NCI-H748 treated with DMSO at 0.1 percent for 48 hours (cell line): ENCODE data around the gene LEAP2.

Experiments used
- DNase-seq: peaks from one replicate; lab custom pipeline; 2025; lab: John Stamatoyannopoulos, UW

Gene LEAP2

DNA sequence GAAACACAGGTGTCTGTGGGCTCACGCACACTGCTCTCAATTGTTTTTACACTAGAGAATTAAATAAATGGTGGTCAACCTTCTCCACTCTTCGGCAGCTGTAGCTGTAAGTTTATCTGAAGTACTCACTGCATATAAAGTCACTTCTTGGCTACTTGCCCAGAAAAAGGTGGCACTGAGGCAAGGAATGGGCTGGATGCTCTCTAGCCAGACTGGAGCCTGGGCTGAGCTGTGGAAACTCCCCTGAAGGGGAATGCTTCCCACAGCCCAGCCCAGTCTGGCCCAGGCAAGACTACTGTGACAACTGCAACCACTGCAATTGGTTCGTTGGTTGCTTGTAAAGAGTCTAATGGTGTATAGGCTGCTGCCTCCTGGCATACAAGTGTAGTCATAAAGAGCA, 4.5 kb downstream of the LEAP2 start:
- no peak for DNase-seq

DNA sequence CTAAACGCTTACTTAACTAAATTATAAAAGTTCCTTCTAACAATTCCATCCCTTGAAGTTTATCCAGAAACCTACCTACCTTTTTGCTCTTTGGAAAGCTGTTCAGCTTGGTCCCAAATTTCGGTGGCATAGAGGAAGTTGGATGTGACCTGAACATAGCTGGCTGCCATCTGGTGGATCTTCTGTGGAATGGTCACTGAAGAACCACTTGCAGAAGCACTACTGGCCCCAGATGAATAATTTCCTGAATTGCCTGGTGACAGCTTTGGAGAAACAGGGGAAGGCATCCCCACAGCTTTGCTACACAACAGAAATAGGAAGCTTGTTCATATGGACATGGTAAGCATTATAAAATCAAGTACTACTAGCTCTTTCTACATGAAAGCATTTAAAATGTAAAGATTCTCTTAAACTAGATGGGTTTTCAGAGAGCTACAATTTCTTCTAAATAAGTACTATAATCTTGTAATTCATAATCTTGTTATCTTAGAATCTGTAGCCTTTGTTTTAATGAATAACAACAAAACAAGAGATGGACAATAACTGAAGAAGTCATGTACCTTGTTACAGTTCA, 9.9 kb downstream of the LEAP2 start:
- peak; percentile 48 for DNase-seq

DNA sequence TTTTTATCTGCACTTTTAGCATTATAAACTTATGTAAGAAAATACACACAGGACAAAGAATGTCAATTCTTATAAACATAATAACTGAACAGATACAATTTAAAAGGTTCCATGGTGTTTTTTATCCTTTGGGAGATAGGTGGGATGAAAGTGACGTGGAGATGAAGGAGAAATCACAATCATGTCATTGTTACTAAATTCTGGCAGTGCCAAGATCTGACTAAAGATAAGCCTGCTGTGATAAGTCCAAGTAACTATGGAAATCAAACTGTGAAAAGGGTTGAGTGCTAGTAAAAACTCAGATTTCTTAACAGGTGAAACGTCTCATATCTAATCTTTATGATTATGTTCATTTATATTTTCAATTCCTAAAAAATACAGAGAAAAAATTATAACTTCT, 11.1 kb downstream of the LEAP2 start:
- no peak for DNase-seq

DNA sequence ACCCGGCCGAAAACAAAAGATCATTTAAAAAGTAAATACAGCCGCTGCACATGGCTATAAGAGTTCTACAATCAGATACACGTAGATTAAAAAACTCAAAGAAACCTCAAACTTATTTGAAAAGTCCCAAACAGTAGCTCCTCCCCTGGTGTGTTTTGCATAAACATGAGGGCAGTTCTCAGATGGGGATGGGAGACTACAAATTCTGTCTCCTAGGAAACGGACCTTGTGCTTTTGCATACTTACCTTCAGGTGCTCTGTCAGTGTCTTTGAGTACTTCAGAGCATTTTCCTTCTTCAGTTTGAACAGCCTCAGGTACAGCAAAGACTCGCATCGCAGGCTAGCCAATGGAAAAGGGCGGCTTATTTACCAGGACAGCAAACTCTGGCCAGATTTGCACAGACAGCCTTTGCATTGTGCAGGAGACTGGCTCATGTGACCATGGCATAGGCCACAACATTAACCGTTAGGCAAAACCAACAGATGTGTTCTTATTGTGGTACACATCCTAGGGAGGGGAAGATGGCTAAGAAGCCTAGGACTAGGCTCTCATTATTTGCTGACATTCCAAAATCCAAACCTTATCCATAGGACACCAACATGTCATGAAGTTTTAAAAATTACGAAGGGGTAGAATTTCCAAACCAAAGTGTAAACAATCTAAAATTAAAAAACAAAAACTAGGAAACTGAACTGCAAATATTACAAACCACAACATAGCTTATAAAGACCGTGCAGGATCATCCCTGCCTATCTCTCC, 12.8 kb downstream of the LEAP2 start:
- no peak for DNase-seq

DNA sequence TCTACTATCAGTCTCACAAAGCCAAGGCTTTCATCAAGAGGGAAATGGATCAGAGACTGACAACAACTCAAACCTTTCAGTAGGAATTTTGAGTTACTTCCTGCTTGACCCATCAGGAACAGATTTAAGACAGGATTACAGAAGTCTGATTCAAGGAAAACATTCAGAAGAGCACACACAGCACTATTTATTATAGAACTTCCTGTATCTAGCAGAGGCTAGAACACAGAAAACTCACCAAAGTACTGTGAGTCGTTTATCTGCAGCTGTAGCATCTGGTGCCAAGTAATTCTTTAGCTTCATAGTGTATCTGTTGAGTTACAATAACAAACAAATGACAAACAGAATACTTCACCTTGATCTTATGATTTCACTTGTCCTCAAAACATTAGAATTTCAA, 13.8 kb downstream of the LEAP2 start:
- no peak for DNase-seq

DNA sequence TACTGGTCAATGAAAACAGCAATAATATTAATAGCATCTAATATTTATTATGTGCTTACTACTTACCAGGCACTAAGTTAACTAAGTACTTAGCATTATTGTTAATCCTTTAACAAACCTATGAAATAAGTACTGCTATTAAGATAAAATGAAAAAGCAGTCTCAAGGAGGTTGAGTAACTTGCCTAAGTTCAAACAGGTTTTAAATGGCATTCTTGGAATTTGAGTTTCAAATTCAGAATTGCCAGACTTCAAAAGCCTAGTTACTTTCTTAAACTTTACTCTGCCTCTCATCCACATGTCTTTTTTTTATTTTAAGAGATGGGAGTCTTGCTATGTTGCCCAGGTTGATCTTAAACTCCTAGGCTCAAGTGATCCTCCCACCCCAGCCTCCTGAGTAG, 16.0 kb downstream of the LEAP2 start:
- DNase-seq: no peak

DNA sequence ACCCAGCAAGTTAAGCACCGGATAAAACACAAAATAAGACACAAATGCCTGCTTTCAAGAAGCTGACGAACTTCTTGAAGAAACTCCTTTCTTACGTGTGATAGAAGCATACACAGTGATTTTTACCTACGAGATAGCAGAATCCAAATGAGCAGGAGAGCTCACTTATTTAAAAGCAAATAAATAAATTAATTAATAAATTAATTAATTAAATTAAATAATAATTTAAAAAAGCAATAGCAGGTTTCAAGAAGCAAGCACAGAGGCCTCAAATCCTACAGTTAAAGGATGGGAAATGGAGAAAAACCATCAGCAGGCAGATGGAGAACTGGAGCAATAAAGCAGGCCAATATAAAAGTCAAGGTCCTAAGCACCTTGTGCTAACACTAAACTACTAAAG, 17.3 kb downstream of the LEAP2 start:
- DNase-seq: no peak

DNA sequence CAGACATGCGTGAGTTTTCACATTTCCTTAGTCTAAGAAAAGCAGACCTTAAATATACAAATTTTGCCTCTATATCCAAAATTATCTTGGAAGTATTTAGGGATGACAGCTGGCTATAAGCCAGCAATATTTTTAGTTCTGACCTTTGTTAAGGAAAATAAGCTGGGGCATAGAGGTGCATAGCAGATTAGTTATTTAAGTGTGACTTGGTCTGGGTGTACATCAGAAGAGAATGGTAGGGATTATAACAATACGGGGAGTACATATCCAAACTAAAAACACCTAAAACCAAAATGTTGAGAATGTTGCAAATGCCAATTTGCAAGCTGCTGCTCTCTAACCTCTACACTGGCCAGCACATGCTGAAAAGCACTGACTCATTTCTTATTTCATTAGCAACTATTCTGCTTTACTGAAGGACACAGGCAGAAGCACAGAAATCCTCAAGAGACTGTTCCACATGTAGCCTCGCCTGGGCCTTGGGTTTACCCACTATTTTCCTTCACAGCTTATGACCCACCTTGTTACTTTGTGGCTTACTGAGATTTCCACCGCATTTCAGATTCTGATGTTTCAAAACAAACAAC, 22.3 kb downstream of the LEAP2 start:
- no peak for DNase-seq

DNA sequence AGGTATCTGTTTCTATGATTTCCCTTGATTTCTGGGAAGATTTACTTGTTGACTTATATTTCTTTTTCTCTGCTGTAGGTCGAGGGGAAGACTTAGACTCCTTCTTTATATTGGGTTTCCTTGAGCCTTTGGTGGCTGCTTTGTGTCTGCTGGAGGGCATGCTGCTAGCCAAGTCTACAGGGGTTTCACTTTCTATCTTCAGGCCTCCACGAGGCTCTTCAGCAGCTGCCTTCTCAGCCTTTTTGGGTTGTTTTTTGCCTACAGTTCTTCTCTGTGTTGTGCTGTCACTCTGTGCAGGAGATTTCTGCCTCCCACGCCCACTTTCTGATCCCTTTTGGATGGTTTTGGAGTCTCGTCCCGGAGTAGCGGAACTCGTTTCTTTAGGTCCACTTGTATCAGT, 23.2 kb downstream of the LEAP2 start:
- no peak for DNase-seq

DNA sequence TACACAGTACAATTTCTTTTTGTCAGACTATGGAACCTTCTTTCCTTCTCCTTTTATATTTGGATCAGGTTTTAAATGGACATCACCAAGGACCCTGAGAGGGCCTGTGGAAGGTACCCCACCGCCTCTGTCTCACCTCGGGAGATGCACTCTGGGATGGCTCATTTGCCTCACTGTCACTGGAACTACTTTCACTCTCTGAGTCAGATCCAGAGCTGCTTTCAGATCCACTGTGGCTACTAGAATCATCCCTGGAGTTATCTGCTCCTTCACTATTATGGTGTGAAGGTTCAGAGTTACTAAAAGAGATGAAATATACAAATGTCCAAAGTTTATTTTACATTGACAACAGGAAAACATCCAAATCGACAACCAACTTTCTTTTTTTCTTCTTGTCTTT, 24.6 kb downstream of the LEAP2 start:
- no peak for DNase-seq

DNA sequence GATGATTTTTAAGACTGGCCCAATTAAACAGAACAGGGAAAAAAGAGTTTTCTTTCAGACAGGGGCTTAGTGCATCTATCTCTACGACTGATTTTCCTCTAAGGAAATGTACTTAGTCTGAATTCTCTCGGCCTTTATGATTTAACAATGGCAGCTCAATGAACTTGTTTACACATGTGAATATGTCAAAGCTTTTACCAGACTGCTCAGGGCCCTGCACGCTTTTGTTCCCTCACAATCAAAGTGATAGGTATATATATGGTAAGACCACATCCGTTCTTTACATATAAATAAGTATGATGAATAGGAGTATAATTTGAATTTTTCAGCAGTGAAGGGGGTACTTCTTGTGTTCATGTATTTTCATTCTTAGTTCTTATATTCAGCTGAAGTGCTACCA, 27.6 kb downstream of the LEAP2 start:
- no peak for DNase-seq

DNA sequence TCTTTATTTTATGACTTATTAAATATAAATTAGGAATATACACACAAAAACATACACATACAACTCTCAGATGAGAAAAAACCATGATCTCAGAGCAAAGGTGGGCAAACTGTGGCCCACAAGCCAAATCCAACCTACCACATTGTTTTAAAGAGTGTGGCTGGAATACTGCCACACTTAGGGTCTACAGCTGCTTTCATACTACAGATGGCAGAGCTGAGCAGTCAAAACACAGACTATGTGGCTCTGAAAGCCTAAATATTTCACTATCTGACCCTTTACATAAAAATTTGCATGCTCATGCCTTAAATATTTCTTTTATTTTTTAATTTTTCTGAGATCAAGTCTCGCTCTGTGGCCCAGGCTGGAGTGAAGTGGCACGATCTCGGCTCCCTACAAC, 28.3 kb downstream of the LEAP2 start:
- no peak for DNase-seq

DNA sequence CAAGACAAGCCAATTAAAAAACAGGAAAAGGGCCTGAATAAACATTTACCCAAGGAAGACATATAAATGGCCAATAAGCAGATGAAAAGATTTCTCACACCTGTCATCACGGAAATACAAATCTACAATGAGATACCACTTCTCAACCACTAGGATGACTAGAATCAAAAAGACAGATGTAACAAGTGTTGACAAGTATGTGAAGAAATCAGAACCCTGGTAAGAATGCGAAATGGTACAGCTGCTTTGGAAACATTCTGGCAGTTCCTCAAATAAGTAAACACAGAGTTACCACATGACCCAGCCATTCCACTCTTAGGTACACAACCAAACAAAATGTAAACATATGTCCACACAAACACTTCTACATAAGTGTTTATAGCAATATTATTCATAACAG, 32.5 kb downstream of the LEAP2 start:
- peak; percentile 73 for DNase-seq

DNA sequence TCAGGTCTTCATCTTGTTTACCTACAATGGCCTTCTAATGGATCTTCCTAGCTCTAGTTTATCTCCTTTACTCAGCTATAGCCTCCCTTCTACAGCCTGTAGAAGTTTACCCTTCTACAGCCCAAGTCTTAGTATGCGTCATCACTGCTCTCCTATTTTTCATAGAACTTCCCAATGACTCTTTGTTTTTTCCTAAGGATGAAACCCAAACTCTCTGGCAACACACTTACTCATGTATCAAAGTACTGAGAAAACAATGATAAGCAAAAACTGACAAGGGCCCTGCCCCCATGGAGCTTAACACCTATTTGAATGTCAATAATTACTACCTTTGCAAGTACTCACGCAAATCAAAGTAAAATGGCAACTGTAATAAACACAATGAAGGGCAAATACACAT, 33.7 kb downstream of the LEAP2 start:
- no peak for DNase-seq

DNA sequence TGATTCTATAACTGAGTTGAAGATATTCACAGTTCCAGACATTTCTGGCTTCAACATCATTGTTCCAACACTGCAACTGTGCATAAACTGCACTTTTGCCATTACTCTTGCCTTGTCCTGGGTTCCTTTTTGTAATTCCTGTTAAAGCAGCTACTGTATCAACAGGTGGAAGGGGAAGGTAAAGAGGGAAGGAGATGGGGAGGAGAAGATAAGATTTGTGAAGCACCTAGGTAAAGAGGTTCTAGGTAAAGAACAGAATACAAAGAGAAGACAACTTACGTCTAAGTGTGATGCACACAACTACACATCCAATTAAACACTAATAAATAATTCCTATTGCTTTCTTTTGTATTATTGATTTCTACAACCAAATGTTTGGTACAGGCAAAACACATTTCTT, 36.2 kb downstream of the LEAP2 start:
- no peak for DNase-seq

DNA sequence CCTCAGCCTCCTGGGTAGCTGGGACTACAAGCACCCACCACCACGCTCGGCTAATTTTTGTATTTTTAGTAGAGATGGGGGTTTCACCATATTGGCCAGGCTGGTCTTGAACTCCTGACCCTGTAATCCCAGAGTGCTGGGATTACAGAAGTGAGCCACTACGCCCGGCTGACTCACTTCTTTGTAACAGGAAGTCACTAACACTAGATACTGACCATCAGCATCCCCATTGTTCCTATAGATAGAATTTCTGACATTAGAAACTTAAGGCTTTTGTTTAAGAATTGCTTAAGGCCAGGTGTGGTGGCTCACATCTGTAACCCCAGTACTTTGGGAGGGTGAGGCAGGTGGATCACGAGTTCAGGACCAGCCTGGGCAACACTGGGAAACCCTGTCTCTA, 42.2 kb downstream of the LEAP2 start:
- no peak for DNase-seq

DNA sequence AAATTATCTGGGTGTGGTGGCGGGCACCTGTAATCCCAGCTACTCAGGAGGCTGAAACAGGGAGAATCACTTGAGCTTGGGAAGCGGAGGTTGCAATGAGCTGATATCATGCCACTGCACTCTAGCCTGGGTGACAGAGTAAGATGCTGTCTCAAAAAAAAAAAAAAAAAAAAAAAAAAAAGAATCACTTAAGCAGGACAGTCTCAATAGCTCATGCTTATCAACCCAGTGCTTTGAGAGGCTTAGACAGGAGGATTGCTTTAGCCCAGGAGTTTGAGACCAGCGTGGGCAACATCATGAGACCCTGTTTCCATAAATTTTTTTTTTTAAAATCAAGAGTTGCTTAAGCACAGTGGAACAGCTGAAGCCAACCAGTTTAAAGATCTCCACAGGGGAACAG, 42.6 kb downstream of the LEAP2 start:
- DNase-seq: no peak
